ENCODE data around the gene DAZAP1. TPM values are rescaled to one million over a fixed set of nuclear protein-coding genes. Genes with fewer than 3 reads are reported as not detected.

DAZAP1 gene
- total and polyA plus RNA-seq, 7 donors, result 59.9 to 122 (median 90.9) TPM

DNA sequence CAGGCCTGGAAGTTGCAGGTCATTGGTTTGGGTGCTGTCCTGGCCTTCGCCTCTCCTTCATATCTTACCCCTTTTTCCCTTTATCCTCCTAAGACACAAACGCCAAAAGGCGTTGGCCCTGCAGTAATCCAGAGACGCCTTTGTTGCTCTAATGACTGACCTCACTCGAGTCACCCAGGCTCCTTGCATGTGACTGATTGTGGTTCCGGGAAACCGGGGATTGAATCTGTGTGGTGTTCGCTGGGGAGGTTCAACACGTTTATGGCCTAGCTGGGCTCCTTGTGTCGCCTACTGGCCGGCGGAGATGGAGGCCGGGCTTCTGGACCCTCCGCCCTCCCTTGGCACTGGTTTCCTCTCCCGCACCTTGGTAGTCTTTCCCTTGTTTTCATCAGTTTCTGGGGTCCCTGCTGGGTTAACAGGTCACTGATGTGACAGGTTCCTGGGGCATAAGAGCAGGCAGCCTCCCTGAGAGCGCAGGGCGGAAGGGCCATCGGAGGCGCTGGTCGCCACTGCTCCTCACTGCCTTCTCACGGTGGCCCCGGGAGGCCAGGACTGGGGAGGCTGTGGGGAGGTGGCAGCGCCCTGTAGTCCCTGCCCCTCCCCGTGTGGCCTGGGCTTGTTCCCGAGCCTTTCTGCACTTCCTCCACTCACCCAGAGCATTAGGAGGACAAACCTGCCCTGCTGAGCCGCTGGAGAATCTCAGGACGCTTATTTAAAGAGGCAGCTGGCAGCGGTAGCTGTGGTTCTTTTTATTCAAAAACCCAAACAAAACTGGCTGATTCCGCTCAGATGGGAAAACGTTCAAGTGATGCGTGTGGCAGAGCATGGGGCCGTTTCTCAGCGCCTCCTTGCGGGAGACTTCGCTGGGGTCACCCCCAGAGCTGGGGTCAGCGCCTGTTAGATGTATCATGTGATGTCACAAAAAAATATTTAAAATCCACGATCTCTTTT is 41.8 kb upstream of the DAZAP1 start:
- WGBS, 3 donors, result 90% methylated on average over 37 of the region's 37 CpGs

GRCh38 chr19:1366296-1366695 is 41.1 kb upstream of the DAZAP1 start:
- H3K4me3 ChIP-seq, result no peak overlapping the region
- DNase-seq (no peak), ATAC-seq (no peak)
- intact Hi-C loops (cut with DNase I), result no loop called here
- H3K27me3 ChIP-seq (ENCODE audit: insufficient read depth in 3 of 3, low read length in 2 of 3), result no peaks in the 10 kb centered on the region
- H3K9me3 ChIP-seq, result no peaks in the 10 kb centered on the region
- H3K27ac ChIP-seq, result no peak overlapping the region
- no peaks in the 10 kb centered on the region for H3K4me1 ChIP-seq
- no peak for TF ChIP-seq CTCF (IDR thresholded peaks at IDR 0.05)
- 95 to 96% (median 96%) methylated on average over 10 of the region's 10 CpGs for WGBS, 3 donors
- peaks cover 8 to 94% of the 10 kb centered on the region in 2 donors for H3K36me3 ChIP-seq (ENCODE audit: insufficient read depth in 1 of 2, low read depth in 1 of 2)

More for the DNA sequence above, 41.8 kb upstream of the DAZAP1 start:
- Histone ChIP-seq H3K4me1 (peaks cover 6% of the 10 kb centered on the region), H3K36me3 (ENCODE audit: insufficient read depth in 1 of 2, low read depth in 1 of 2) (peaks cover 5 to 91% of the 10 kb centered on the region in 2 donors), H3K9me3 (no peaks in the 10 kb centered on the region), H3K27me3 (ENCODE audit: insufficient read depth in 3 of 3, low read length in 2 of 3) (no peaks in the 10 kb centered on the region), H3K27ac (no peak overlapping the region), H3K4me3 (no peak overlapping the region)
- ATAC-seq (no peak), DNase-seq (no peak)
- intact Hi-C loops (cut with DNase I), result no loop called here
- TF ChIP-seq CTCF (IDR thresholded peaks at IDR 0.05), result no peak

DNA sequence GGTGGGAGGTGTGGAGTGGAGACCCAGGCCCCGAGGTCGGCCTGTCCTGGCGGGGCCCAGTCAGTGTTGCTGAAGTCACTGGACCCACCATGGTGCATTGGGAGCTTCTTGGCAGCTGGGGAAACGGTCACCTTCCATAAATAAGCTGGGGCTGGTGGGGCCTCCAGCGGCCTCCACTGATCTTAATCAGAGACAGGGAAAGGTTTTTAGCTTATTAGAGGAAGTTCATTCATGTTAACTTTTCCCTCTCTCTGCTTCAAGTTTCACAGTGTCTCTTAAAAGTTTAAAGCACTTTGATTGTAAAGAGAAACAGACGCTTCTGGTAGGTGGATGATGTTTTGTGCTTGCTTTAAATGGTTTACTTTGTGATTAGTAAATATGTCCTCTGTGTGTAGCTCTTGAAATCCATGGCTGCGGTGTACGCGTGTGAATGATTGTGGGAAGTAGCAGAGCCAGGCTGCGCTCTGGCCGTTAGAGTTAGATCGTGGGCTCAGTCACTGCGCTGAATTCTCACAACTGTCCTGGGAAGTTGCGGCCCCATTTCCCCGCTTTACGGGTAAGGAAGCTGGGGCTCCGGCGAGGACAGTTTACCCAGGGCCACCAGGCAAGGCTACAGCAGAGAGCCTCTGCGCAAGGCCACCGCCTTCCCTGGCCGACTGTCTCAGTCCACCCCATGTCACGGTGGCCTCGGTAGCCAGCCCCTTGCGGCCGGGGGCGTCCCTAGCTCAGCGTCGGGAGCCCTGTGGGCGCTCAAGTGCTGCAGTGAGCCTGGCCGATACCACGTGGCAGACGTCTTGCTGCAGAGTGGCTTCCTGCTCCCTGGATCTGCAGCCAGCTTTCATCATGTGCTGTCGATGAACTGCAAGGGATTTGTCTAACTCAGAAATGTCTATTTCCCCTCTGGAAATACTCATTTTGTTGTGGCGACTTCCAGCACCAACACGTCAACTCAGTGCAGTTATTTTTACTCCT is 40.2 kb upstream of the DAZAP1 start:
- no peak for ATAC-seq
- no peaks in the 10 kb centered on the region for H3K4me1 ChIP-seq
- H3K9me3 ChIP-seq, result no peaks in the 10 kb centered on the region
- H3K27ac ChIP-seq, result no peak overlapping the region
- no peaks in the 10 kb centered on the region for H3K27me3 ChIP-seq (ENCODE audit: insufficient read depth in 3 of 3, low read length in 2 of 3)
- H3K4me3 ChIP-seq, result no peak overlapping the region
- intact Hi-C loops (cut with DNase I), result no loop called here
- no peak for DNase-seq
- TF ChIP-seq CTCF (IDR thresholded peaks at IDR 0.05), result no peak
- peaks cover 8 to 96% of the 10 kb centered on the region in 2 donors for H3K36me3 ChIP-seq (ENCODE audit: insufficient read depth in 1 of 2, low read depth in 1 of 2)
- WGBS, 3 donors, result 89% methylated on average over 35 of the region's 35 CpGs

DNA sequence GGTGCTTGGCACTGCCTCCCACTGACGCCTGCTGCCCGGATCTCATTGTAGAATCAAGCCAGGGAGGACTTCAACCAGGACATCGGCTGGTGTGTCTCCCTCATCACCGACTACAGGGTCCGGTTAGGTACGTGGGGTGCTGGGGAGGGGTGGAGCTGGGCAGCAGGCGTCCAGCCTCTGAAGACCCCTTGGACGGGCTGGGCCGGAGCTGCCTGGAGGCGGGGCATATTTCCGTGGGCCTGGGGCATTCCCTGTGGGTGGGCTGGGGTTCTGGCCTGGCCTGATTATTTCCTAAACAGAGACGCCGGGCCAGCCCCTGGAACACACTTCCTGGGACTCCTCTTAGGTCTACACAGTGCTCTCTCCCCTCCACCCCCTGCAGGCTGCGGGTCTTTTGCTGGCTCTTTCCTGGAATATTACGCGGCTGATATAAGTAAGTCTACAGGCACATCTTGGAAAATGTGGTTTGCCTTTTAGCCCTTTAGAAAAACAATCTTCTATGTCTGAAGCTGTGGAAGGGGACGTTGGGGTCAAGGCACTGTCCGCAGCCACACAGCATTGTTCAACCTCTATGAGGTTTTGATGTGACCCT is 38.1 kb upstream of the DAZAP1 start:
- peaks cover 3 to 95% of the 10 kb centered on the region in 2 donors for H3K36me3 ChIP-seq (ENCODE audit: insufficient read depth in 1 of 2, low read depth in 1 of 2)
- no peaks in the 10 kb centered on the region for H3K4me1 ChIP-seq
- intact Hi-C loops (cut with DNase I), result no loop called here
- no peak overlapping the region for H3K27ac ChIP-seq
- DNase-seq, result no peak
- no peak for ATAC-seq
- H3K27me3 ChIP-seq (ENCODE audit: insufficient read depth in 3 of 3, low read length in 2 of 3), result no peaks in the 10 kb centered on the region
- H3K4me3 ChIP-seq, result no peak overlapping the region
- no peak for TF ChIP-seq CTCF (IDR thresholded peaks at IDR 0.05)
- H3K9me3 ChIP-seq, result no peaks in the 10 kb centered on the region
- WGBS, 3 donors, result 94 to 98% (median 94%) methylated on average over 16 to 18 of the region's 18 CpGs
